Breast epithelium (tissue), 4 donors: ENCODE data around the gene AVPR2. TPM values are rescaled to one million over a fixed set of nuclear protein-coding genes. Genes with fewer than 3 reads are reported as not detected.

Source experiments
- DNase-seq, 2 donors: peaks; one replicate each; pipeline ENCODE4 v3.0.0-alpha.2; 2019; ENCODE audit warnings: low spot score in 2 of 2
- H3K27ac ChIP-seq, 2 donors: fragments of 200-600 bp; sonication (generic) in 1 of 2; one replicate each; pipeline ENCODE4 v1.5.1; 2016 to 2019; ENCODE audit warnings: mild to moderate bottlenecking in 1 of 2
- H3K27me3 ChIP-seq, 2 donors: fragments of 200-600 bp; sonication (generic) in 1 of 2; one replicate each; pipeline versions ENCODE4 v1.5.1 to v1.6.0; 2017 to 2019; ENCODE audit warnings: control low read depth in 1 of 2, mild to moderate bottlenecking in 1 of 2
- H3K36me3 ChIP-seq: fragments of 200-600 bp; one replicate; pipeline ENCODE4 v1.5.1; 2019
- H3K4me1 ChIP-seq, 2 donors: fragments of 200-600 bp; sonication (generic); one replicate each; pipeline ENCODE4 v1.5.1; 2016 to 2019; ENCODE audit warnings: control low read depth in 1 of 2
- H3K4me3 ChIP-seq, 3 donors: fragments of 200-600 bp; sonication (generic); 1 replicate in 2 of 3; 2 replicates in 1 of 3; pipeline ENCODE4 v1.5.1; 2016 to 2019; ENCODE audit warnings: mild to moderate bottlenecking in 3 of 3, moderate library complexity in 2 of 3
- H3K9me3 ChIP-seq, 2 donors: fragments of 200-600 bp; sonication (generic) in 1 of 2; one replicate each; pipeline ENCODE4 v1.5.1; 2016 to 2019; ENCODE audit warnings: control low read depth in 1 of 2
- POLR2A ChIP-seq: fragments of 450-650 bp; IDR thresholded peaks from one replicate; pipeline ENCODE4 v1.6.1; 2016; ENCODE audit warnings: antibody characterized with exemption, mild to moderate bottlenecking, moderate library complexity
- POLR2AphosphoS5 ChIP-seq, 3 donors: sonication (generic); formaldehyde crosslinking; IDR thresholded peaks; one replicate each; pipeline ENCODE4 v1.6.1; 2017; ENCODE audit warnings: antibody characterized with exemption in 3 of 3
- intact Hi-C: fragments of 100-400 bp; cut with DNase I; formaldehyde crosslinking; loops from one replicate; pipeline ENCODE4 v1.15.1; 2023; ENCODE audit warnings: low total_unique reads
- total RNA-seq, 3 donors: library from RNA; depleted of rRNA; stranded (reverse); fragments of >200 nt; gene quantifications; one replicate each; pipeline ENCODE4 v1.1.0, GENCODE V29; 2016
- TF ChIP-seq, protein P1 (sequence below), 3 donors: fragments of 450-650 bp; IDR thresholded peaks; one replicate each; pipeline ENCODE4 v1.5.1; 2016 to 2017; ENCODE audit warnings: antibody characterized with exemption in 3 of 3, mild to moderate bottlenecking in 3 of 3, moderate library complexity in 3 of 3

AVPR2 gene
- total RNA-seq, 3 donors from 2014 or later: 0.44 to 5.9 (median 5.3) TPM

DNA sequence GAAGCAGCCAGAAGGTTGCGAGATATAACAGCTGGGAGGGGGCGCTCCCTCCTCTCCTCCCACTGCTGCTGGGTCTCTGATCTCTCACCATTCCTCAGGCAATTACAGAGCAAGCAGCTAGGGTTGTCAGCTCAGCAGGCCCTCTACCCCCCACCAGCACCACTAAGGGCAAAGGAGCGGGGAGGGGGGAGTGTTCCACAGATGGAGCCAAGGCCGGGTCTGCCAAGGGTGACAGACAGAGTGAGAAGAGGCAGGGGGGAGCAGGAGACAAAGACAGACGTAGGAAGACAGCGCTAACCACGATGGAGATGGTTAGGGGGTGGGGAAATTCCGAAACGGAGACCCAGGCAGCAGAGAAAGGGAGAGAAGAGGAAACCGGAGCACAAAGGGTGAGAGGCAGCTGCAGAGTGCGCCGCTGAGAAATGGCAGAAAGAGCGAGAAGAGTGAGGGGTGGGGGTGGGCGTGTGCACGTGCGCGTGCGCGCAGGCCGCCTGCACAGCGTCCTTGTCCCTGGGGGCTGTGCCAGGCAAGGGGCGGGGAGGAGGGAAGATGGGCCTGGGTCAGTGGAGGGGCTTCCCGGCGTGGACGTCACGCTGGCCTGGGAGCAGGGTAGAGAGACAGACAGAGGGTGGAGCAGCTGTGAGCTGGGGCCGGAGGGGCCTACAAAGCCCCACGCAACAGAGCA, 25.4 kb upstream of the AVPR2 start:
- TF ChIP-seq, protein P1, sequence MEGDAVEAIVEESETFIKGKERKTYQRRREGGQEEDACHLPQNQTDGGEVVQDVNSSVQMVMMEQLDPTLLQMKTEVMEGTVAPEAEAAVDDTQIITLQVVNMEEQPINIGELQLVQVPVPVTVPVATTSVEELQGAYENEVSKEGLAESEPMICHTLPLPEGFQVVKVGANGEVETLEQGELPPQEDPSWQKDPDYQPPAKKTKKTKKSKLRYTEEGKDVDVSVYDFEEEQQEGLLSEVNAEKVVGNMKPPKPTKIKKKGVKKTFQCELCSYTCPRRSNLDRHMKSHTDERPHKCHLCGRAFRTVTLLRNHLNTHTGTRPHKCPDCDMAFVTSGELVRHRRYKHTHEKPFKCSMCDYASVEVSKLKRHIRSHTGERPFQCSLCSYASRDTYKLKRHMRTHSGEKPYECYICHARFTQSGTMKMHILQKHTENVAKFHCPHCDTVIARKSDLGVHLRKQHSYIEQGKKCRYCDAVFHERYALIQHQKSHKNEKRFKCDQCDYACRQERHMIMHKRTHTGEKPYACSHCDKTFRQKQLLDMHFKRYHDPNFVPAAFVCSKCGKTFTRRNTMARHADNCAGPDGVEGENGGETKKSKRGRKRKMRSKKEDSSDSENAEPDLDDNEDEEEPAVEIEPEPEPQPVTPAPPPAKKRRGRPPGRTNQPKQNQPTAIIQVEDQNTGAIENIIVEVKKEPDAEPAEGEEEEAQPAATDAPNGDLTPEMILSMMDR (IDR thresholded peaks at IDR 0.05): no peak
- TF ChIP-seq POLR2A: no peak
- no peaks in the 10 kb centered on the region for H3K36me3 ChIP-seq
- intact Hi-C loops: no loop called here
- H3K27ac ChIP-seq: no peak overlapping the region
- no peaks in the 10 kb centered on the region for H3K9me3 ChIP-seq
- DNase-seq: no peak
- H3K4me1 ChIP-seq: no peaks in the 10 kb centered on the region
- peaks cover 3 to 94% of the 10 kb centered on the region in 2 donors for H3K27me3 ChIP-seq
- no peak overlapping the region for H3K4me3 ChIP-seq

DNA sequence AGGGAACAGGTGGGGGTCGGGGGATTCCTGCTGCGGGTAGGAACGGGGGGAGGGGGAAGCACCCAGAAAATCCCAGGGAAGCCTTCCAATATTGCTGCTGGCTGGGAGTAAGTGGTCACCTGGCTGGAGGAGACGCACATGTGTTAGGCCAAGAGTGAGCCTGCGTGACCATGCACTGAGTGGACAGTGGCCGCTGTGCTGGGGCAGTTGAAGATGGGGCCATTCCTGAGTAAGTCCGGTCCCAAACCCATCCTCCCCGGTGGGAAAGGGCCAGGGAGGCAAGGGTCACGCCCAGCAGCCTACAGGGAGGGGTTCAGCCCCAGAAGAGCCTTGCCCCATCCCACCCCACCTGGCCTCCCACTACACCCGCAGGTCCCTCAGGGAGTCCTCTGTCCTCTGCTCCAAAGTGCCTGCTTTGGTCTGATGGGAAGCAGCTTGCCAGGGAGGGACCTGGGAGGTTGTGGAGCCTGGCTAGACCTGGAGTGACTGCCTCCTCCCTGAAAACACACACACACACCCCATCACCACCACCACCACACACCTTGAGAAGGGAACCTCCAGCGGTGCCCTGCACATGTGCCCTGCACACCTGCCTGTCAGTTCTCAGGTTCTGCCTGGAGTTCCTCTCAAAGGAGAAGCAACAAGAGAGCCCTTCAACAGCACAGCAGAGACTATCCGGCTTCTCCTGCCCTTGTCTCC, 24.6 kb upstream of the AVPR2 start:
- Histone ChIP-seq H3K27ac (no peak overlapping the region), H3K27me3 (peaks cover 3 to 96% of the 10 kb centered on the region in 2 donors), H3K36me3 (no peaks in the 10 kb centered on the region), H3K4me1 (no peaks in the 10 kb centered on the region), H3K9me3 (no peaks in the 10 kb centered on the region), H3K4me3 (no peak overlapping the region)
- intact Hi-C loops: no loop called here
- TF ChIP-seq, protein P1 (IDR thresholded peaks at IDR 0.05): no peak
- DNase-seq: no peak

DNA sequence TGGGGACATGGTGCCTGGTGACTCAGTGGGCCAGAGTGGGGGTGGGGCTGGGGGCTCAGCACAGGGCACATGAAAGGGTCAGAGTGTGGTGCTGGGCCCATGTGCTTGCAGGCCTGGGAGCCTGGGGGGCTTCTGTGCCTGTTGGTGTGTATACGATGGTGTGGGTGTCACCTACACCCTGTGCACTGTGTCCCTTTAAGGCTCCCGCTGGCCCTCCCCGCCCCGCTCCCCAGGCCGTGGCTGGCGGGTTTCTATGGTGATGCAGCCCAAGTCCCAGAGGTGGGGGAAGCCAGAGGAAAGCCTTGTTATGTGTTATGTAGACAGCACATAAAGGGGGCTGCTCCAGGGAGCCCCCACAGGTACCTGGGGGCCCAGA, 24.0 kb upstream of the AVPR2 start:
- Histone ChIP-seq H3K4me1 (no peaks in the 10 kb centered on the region), H3K9me3 (no peaks in the 10 kb centered on the region), H3K27me3 (peaks cover 5 to 97% of the 10 kb centered on the region in 2 donors), H3K36me3 (no peaks in the 10 kb centered on the region), H3K4me3 (no peak overlapping the region), H3K27ac (no peak overlapping the region)
- TF ChIP-seq POLR2A (no peak), POLR2AphosphoS5 (IDR thresholded peaks at IDR 0.05) (no peak)
- TF ChIP-seq, protein P1 (IDR thresholded peaks at IDR 0.05): no peak
- intact Hi-C loops: no loop called here
- no peak for DNase-seq

DNA sequence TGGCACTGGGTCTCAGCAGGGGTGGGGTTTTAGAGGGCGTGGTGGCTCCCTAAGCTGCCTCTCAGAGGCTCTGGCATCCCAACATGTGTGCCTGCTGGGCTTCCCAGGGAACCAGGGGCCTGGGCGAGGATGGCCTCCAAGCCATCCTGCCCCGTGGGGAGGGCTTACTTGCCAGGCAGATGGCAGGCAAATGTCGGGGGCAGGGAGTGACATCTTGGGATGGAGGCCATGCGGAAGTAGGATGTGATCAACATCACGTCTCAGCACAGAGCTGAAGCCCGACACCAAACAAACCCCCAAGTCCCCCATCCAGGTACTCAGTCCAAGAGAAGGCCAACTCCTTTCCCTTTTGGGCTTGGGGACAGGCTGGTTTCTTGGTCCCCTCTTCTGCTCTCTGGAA, 23.2 kb upstream of the AVPR2 start:
- H3K27me3 ChIP-seq: peaks cover 6 to 94% of the 10 kb centered on the region in 2 donors
- TF ChIP-seq, protein P1 (IDR thresholded peaks at IDR 0.05): no peak
- TF ChIP-seq POLR2A (no peak), POLR2AphosphoS5 (IDR thresholded peaks at IDR 0.05) (no peak)
- no peak overlapping the region for H3K4me3 ChIP-seq
- DNase-seq: no peak
- no peaks in the 10 kb centered on the region for H3K4me1 ChIP-seq
- no peaks in the 10 kb centered on the region for H3K36me3 ChIP-seq
- no peaks in the 10 kb centered on the region for H3K9me3 ChIP-seq
- no peak overlapping the region for H3K27ac ChIP-seq
- intact Hi-C loops: no loop called here

DNA sequence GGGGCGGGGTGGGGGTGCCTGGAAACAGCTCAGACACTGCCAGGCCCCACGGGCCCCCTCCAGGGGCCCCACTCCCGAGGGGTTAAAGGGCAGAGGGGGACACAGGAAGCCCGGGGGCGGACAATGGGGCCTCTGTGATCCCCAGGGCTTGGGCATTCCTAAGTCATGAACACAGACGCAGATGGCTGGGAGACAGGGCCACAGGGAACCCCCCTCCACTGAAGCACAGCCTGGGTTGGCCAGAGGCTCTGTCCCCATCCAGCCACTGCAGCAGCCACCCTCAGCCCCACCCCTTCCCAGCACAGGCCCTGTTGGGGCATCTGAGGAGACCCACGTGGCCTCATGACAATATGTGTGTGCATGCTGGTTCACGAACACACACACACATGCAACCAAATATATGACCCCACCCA, 22.4 kb upstream of the AVPR2 start:
- Histone ChIP-seq H3K27ac (no peak overlapping the region), H3K4me1 (no peaks in the 10 kb centered on the region), H3K36me3 (no peaks in the 10 kb centered on the region), H3K27me3 (peaks cover 6 to 95% of the 10 kb centered on the region in 2 donors), H3K9me3 (no peaks in the 10 kb centered on the region), H3K4me3 (no peak overlapping the region)
- intact Hi-C loops: no loop called here
- TF ChIP-seq POLR2AphosphoS5 (IDR thresholded peaks at IDR 0.05) (no peak), POLR2A (no peak)
- TF ChIP-seq, protein P1 (IDR thresholded peaks at IDR 0.05): no peak
- DNase-seq: no peak
